SU-DHL-6 (cell line): Measurements from ENCODE around the gene TMF1.

ENCODE experiments used
- H2AFZ ChIP-seq: fragments of 200-600 bp; sonication (generic); 2 replicates; pipeline ENCODE4 v1.6.1; 2014; ENCODE audit warnings: low read depth, mild to moderate bottlenecking, moderate library complexity, mixed read lengths, antibody characterized with exemption, low read length; ENCODE audit not compliant: severe bottlenecking
- H3F3A ChIP-seq: fragments of 200-600 bp; shearing (Covaris generic); 2 replicates; pipeline ENCODE4 v1.6.0; 2016; ENCODE audit warnings: antibody characterized with exemption, mild to moderate bottlenecking; ENCODE audit not compliant: insufficient read depth
- H3K27ac ChIP-seq: fragments of 200-600 bp; sonication (generic); 2 replicates; pipeline ENCODE4 v1.5.1; 2016; ENCODE audit warnings: low read depth, mild to moderate bottlenecking, low read length, moderate library complexity, mixed read lengths
- H3K27me3 ChIP-seq: fragments of 200-600 bp; sonication (generic), shearing (Covaris generic); 2 replicates; pipeline ENCODE4 v1.6.0; 2014; ENCODE audit warnings: mild to moderate bottlenecking, low read length
- H3K36me3 ChIP-seq: fragments of 200-600 bp; sonication (generic); 2 replicates; pipeline ENCODE4 v1.6.1; 2014; ENCODE audit warnings: mild to moderate bottlenecking, low read length, mixed read lengths
- H3K4me2 ChIP-seq: fragments of 300-600, 200-600 bp; shearing (Covaris generic), sonication (generic); 2 replicates; pipeline ENCODE4 v1.6.0; 2014; ENCODE audit warnings: low read length, low read depth, mild to moderate bottlenecking; ENCODE audit not compliant: poor library complexity, severe bottlenecking
- H3K4me3 ChIP-seq: fragments of 200-600 bp; sonication (generic); 2 replicates; pipeline ENCODE4 v1.5.1; 2014; ENCODE audit warnings: antibody characterized with exemption, low read length, mild to moderate bottlenecking, mixed read lengths; ENCODE audit not compliant: insufficient read depth, poor library complexity, severe bottlenecking
- H3K79me2 ChIP-seq: fragments of 200-600 bp; sonication (generic); 2 replicates; pipeline ENCODE4 v1.6.1; 2014; ENCODE audit warnings: mild to moderate bottlenecking, low read length, moderate library complexity; ENCODE audit not compliant: insufficient read depth
- H3K9ac ChIP-seq: fragments of 200-600 bp; sonication (generic); 2 replicates; pipeline ENCODE4 v1.7.0; 2014; ENCODE audit warnings: mild to moderate bottlenecking, low read length
- H3K9me2 ChIP-seq: fragments of 200-600 bp; sonication (generic); replicated peaks from 2 replicates; pipeline ENCODE4 v1.6.1; 2014; ENCODE audit warnings: low read length; ENCODE audit not compliant: insufficient read depth
- H3K9me3 ChIP-seq: fragments of 200-600 bp; sonication (generic); 2 replicates; pipeline ENCODE4 v1.6.1; 2014; ENCODE audit warnings: low read length, mixed read lengths; ENCODE audit not compliant: insufficient read depth
- H4K20me1 ChIP-seq: fragments of 200-600 bp; sonication (generic); 2 replicates; pipeline ENCODE4 v1.6.1; 2014; ENCODE audit warnings: low read depth, mild to moderate bottlenecking, antibody characterized with exemption, low read length, moderate library complexity, mixed read lengths
- CTCF ChIP-seq: fragments of 200-600 bp; sonication (generic); IDR thresholded peaks from one replicate; pipeline ENCODE4 v1.5.1; 2017; ENCODE audit warnings: antibody characterized with exemption, mild to moderate bottlenecking, low read length, moderate library complexity; ENCODE audit not compliant: insufficient read depth, poor library complexity, severe bottlenecking
- EZH2phosphoT487 ChIP-seq: fragments of 200-600 bp; sonication (generic), shearing (Covaris generic); conservative IDR thresholded peaks from 2 replicates; pipeline ENCODE4 v1.6.1; 2018; ENCODE audit warnings: mild to moderate bottlenecking, antibody characterized with exemption, low read length, moderate library complexity, mixed read lengths

TMF1 gene

GRCh38 chr3:69079269-69080159 is 27.4 kb upstream of the TMF1 start:
- no peaks in the 10 kb centered on the region for H4K20me1 ChIP-seq
- H2AFZ ChIP-seq = peak overlapping the region; percentile 19
- H3K9me3 ChIP-seq = no peaks in the 10 kb centered on the region
- peak overlapping the region; percentile 45 for H3K27ac ChIP-seq
- peaks cover 39% of the 10 kb centered on the region for H3F3A ChIP-seq
- H3K9ac ChIP-seq = peak overlapping the region; percentile 97
- H3K9me2 ChIP-seq = no peaks in the 10 kb centered on the region
- H3K4me3 ChIP-seq = peak overlapping the region; percentile 78
- TF ChIP-seq EZH2phosphoT487 (no peak), CTCF (no peak)
- no peaks in the 10 kb centered on the region; the same call in 1 of the 2 replicates for H3K36me3 ChIP-seq
- peaks cover 52% of the 10 kb centered on the region for H3K79me2 ChIP-seq
- no peaks in the 10 kb centered on the region for H3K27me3 ChIP-seq
- H3K4me2 ChIP-seq = peak overlapping the region; percentile 83

- Histone ChIP-seq H3K27ac (no peak overlapping the region), H3F3A (no peaks in the 10 kb centered on the region), H3K4me3 (no peak overlapping the region), H3K27me3 (no peaks in the 10 kb centered on the region), H3K36me3 (peaks cover 18% of the 10 kb centered on the region), H3K4me2 (no peak overlapping the region), H4K20me1 (no peaks in the 10 kb centered on the region), H3K9me2 (no peaks in the 10 kb centered on the region), H3K79me2 (peaks cover 59% of the 10 kb centered on the region), H3K9ac (no peak overlapping the region), H2AFZ (no peak overlapping the region), H3K9me3 (no peaks in the 10 kb centered on the region)
- TF ChIP-seq CTCF (no peak), EZH2phosphoT487 (no peak)
These were observed 20.8 kb upstream of the TMF1 start for GRCh38 chr3:69072928-69073327.

GRCh38 chr3:69066121-69066520 is 14.0 kb upstream of the TMF1 start:
- Histone ChIP-seq H3K9me3 (no peaks in the 10 kb centered on the region), H3K4me3 (no peak overlapping the region), H3K79me2 (no peaks in the 10 kb centered on the region; the same call in none of the 2 replicates), H3K27me3 (no peaks in the 10 kb centered on the region), H3K27ac (no peak overlapping the region), H3K9me2 (no peaks in the 10 kb centered on the region), H2AFZ (no peak overlapping the region), H4K20me1 (no peaks in the 10 kb centered on the region), H3K36me3 (peaks cover 46% of the 10 kb centered on the region), H3K9ac (no peak overlapping the region), H3F3A (no peaks in the 10 kb centered on the region), H3K4me2 (no peak overlapping the region)
- TF ChIP-seq EZH2phosphoT487 (no peak), CTCF (no peak)
